ENCODE results near the gene SLC25A23. TPM values are rescaled to one million over a fixed set of nuclear protein-coding genes. Genes with fewer than 3 reads are reported as not detected.
A peak's percentile ranks its signal among the peaks of the same experiment; 100 is the strongest.

SLC25A23 gene
- total and polyA plus RNA-seq, 9 of the 15 experiments (the other 6 are each of a cell fraction or from before 2014, with no cell fraction given): 6.1 to 72.0 (median 26.6) TPM

DNA sequence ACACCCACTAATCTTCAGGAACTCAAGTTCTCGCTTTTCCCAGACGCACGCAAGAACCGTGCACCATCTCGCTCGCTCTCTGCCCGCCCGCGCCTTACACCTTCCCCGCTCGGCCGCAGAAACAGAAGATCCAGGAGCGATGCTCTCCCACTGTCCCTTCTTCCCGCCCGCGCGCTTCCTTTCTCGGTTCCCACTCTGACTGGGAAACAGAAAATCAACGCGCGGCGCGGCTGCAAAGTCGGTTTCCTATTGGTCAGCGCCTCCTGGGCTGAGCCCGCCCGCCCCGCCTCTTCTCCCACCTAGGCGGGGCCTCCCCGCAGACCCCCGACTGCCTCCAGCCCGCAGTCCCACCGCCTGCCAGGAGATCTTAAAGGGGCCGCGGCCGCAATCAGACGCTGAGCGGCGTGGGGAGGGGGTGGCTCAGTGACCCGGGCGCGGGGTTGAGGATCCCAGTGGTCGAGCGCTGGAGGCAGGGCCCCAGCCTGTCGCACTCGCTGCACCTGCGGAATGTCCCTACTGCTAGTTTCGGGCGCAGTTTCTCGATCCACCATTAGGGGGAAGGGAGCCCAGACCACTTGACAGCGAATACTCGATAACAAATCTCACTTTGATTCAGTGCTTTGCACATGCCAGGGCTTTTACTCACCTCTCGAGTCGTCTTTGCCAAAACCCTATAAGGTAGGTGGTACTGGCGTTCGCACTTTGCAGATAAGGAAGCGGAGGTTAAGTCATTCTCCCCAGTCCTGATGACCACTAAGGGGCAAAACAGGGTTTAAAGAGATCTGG is 700 bp upstream of the SLC25A23 start (continued):
- TF ChIP-seq, protein P1, sequence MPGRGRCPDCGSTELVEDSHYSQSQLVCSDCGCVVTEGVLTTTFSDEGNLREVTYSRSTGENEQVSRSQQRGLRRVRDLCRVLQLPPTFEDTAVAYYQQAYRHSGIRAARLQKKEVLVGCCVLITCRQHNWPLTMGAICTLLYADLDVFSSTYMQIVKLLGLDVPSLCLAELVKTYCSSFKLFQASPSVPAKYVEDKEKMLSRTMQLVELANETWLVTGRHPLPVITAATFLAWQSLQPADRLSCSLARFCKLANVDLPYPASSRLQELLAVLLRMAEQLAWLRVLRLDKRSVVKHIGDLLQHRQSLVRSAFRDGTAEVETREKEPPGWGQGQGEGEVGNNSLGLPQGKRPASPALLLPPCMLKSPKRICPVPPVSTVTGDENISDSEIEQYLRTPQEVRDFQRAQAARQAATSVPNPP (IDR thresholded peaks at IDR 0.05; ENCODE audit: borderline replicate concordance, insufficient read depth, insufficient read length): no peak
- TF ChIP-seq, protein P2, sequence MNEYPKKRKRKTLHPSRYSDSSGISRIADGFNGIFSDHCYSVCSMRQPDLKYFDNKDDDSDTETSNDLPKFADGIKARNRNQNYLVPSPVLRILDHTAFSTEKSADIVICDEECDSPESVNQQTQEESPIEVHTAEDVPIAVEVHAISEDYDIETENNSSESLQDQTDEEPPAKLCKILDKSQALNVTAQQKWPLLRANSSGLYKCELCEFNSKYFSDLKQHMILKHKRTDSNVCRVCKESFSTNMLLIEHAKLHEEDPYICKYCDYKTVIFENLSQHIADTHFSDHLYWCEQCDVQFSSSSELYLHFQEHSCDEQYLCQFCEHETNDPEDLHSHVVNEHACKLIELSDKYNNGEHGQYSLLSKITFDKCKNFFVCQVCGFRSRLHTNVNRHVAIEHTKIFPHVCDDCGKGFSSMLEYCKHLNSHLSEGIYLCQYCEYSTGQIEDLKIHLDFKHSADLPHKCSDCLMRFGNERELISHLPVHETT (CRISPR knock-in tag; conservative IDR thresholded peaks at IDR 0.05 in 1 of 2, IDR thresholded peaks at IDR 0.05 in 1 of 2): no peak
- TF ChIP-seq, protein P3, sequence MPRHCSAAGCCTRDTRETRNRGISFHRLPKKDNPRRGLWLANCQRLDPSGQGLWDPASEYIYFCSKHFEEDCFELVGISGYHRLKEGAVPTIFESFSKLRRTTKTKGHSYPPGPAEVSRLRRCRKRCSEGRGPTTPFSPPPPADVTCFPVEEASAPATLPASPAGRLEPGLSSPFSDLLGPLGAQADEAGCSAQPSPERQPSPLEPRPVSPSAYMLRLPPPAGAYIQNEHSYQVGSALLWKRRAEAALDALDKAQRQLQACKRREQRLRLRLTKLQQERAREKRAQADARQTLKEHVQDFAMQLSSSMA (CRISPR knock-in tag; IDR thresholded peaks at IDR 0.05): no peak
- no peak for TF ChIP-seq ELF2 (CRISPR knock-in tag; IDR thresholded peaks at IDR 0.05)
- peak; percentile 87 for TF ChIP-seq NBN (IDR thresholded peaks at IDR 0.05; ENCODE audit: low read depth)
- TF ChIP-seq GABPB1 (CRISPR knock-in tag; IDR thresholded peaks at IDR 0.05): peak; percentile 70
- TF ChIP-seq ATF1 (CRISPR knock-in tag; IDR thresholded peaks at IDR 0.05): peak; percentile 13; the same call in 1 of the 2 replicates
- peak; percentile 74 for TF ChIP-seq ATF1 (tag; IDR thresholded peaks at IDR 0.05)
- peak; percentile 76 for TF ChIP-seq MTA1 (IDR thresholded peaks at IDR 0.05; ENCODE audit: borderline replicate concordance)
- TF ChIP-seq, protein P4, sequence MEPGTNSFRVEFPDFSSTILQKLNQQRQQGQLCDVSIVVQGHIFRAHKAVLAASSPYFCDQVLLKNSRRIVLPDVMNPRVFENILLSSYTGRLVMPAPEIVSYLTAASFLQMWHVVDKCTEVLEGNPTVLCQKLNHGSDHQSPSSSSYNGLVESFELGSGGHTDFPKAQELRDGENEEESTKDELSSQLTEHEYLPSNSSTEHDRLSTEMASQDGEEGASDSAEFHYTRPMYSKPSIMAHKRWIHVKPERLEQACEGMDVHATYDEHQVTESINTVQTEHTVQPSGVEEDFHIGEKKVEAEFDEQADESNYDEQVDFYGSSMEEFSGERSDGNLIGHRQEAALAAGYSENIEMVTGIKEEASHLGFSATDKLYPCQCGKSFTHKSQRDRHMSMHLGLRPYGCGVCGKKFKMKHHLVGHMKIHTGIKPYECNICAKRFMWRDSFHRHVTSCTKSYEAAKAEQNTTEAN (CRISPR knock-in tag; IDR thresholded peaks at IDR 0.05): no peak
- TF ChIP-seq ZC3H11A (IDR thresholded peaks at IDR 0.05; ENCODE audit: low read depth, low read length): no peak
- no peak for TF ChIP-seq ZNF274 (IDR thresholded peaks at IDR 0.05; ENCODE audit: borderline replicate concordance, low read depth, low read length)
- TF ChIP-seq MCM3 (IDR thresholded peaks at IDR 0.05): no peak
- no peak for TF ChIP-seq TAL1 (IDR thresholded peaks at IDR 0.05)
- no peak for TF ChIP-seq STAG1 (CRISPR knock-in tag; IDR thresholded peaks at IDR 0.05; ENCODE audit: borderline replicate concordance)
- TF ChIP-seq, protein P5, sequence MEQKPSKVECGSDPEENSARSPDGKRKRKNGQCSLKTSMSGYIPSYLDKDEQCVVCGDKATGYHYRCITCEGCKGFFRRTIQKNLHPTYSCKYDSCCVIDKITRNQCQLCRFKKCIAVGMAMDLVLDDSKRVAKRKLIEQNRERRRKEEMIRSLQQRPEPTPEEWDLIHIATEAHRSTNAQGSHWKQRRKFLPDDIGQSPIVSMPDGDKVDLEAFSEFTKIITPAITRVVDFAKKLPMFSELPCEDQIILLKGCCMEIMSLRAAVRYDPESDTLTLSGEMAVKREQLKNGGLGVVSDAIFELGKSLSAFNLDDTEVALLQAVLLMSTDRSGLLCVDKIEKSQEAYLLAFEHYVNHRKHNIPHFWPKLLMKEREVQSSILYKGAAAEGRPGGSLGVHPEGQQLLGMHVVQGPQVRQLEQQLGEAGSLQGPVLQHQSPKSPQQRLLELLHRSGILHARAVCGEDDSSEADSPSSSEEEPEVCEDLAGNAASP (IDR thresholded peaks at IDR 0.05): no peak
- peak; percentile 80 for TF ChIP-seq MEIS2 (IDR thresholded peaks at IDR 0.05; ENCODE audit: partially characterized antibody)
- TF ChIP-seq NEUROD1 (IDR thresholded peaks at IDR 0.05; ENCODE audit: borderline replicate concordance, low read depth, low read length, partially characterized antibody): no peak
- no peak for TF ChIP-seq PURB (CRISPR knock-in tag; IDR thresholded peaks at IDR 0.05; ENCODE audit: low read depth)
- TF ChIP-seq LCOR (CRISPR knock-in tag; IDR thresholded peaks at IDR 0.05): peak; percentile 87

All from K562 (cell line).